HUES64 (cell line): ENCODE measurements around the gene CDK11B. TPM values are rescaled to one million over a fixed set of nuclear protein-coding genes. Genes with fewer than 3 reads are reported as not detected.
"Not testable (repeated sequence)": the region's sequence is repeated elsewhere in the genome, so short reads cannot be mapped to it uniquely, and the experiment has no call there.

ENCODE experiments used
- H3K27ac ChIP-seq: 2 replicates; pipeline ENCODE4 v1.7.0; 2013; ENCODE audit warnings: low read depth, low read length, inconsistent platforms
- H3K27me3 ChIP-seq: 2 replicates; pipeline ENCODE4 v1.6.1; 2013; ENCODE audit warnings: mild to moderate bottlenecking, low read length; ENCODE audit not compliant: insufficient read depth
- H3K36me3 ChIP-seq: 2 replicates; pipeline ENCODE4 v1.6.1; 2013; ENCODE audit warnings: mild to moderate bottlenecking, low read length; ENCODE audit not compliant: insufficient read depth
- H3K4me1 ChIP-seq: 2 replicates; pipeline ENCODE4 v1.6.1; 2013; ENCODE audit warnings: mild to moderate bottlenecking, low read length, moderate library complexity; ENCODE audit not compliant: insufficient read depth
- H3K4me3 ChIP-seq: 2 replicates; pipeline ENCODE4 v1.5.1; 2013; ENCODE audit warnings: mild to moderate bottlenecking, low read length, moderate library complexity
- H3K9ac ChIP-seq: 2 replicates; pipeline ENCODE4 v1.6.1; 2013; ENCODE audit warnings: mild to moderate bottlenecking, low read depth, low read length
- H3K9me3 ChIP-seq: 2 replicates; pipeline ENCODE4 v1.6.1; 2013; ENCODE audit warnings: low read depth, low read length; ENCODE audit not compliant: insufficient read depth
- WGBS: fragments of 150-250, 120-280 bp; methylation state at CpG from one replicate; pipeline ENCODE4 v1.1.7; 2013; ENCODE audit warnings: missing lambda C conversion rate; 5-methylcytosine and 5-hydroxymethylcytosine counted together
- polyA plus RNA-seq, 2 experiments: library from polyadenylated mRNA; stranded (reverse); fragments of 50-300 nt; gene quantifications; one replicate each; pipeline ENCODE4 v1.2.3, GENCODE V29; 2013

Gene CDK11B
- polyA plus RNA-seq (2013, experiment 1 of 2), result 33.3 TPM
- polyA plus RNA-seq (2013, experiment 2 of 2), result 33.9 TPM

DNA sequence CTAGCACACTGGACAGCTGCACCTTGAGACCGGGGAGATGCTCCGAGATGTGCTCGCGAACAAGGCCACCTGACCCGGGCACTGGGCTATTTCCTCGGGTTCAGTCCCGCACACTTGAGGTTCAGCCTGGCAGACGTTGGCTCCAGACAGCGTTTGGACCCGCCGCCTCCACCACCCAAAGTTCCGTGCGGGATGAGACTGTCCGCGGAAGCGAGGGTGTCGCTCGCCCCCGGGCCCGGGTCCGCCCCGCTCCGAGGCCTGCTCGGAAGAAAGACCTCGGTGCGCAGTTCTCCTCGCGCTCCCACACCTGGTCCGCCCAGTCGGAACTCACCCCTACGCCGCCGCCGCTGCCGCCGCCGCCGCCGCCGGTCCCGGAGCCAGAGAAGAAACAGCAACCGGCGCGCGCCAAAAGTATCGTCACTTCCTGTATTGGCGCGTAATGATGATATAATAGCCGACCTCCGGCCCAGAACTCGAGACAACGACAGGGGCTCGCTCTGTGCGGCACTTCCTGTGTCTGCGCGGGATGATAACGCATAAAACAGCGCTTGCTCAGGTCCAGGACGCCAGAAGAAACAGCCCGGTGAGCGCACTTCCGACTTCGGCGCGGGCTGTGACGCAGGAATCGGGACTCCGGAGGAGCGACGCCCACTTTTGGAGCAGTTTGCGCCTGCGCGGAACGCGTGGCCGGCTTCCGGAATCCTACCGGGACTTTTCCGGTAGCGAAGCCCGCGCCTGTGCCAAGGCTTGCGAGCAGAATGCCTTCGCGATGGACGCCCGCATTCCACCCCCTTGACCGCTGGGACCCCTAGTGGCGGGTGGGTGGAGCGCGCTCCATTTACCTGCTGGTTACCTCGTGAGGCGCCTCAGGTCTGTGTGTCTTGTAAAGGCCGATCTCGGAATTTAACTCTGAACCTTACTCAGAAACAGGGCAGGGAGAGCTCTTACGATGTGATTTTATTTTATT is at the start of gene CDK11B:
CDK11B (minus strand) TSS at position 422 of the 967 bp plus-strand sequence. CDS start 1,519 bp downstream, outside the sequence.
- under 1% methylated on average over 56 of the region's 96 CpGs for WGBS
- Histone ChIP-seq H3K27ac (peak within 1 kb of the TSS; percentile 96), H3K4me3 (peak within 1 kb of the TSS; percentile 58), H3K9ac (peak within 1 kb of the TSS; percentile 87), H3K36me3 (peaks cover 29% of the 10 kb centered on the region)
- H3K27me3 ChIP-seq, H3K9me3 ChIP-seq, H3K4me1 ChIP-seq: not testable (repeated sequence)

DNA sequence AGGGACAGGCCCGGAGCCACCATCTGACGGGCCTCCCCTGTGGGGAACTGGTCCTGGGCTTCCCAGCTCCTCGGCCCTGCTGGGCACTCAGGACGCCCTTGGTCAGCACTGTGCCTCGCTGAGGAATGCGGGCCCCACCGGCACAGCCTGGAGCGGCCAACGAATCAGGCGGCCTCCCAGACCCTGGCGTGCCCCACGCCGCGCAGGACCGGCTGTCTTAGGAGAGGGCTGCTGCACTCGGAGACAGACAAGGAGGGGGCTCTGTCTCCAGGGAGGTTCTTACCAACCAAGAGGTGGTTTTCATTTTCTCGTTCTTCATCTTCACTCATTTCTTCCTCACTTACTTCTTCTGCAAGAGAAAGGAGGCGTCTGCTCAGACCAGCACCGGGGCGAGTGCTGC is 49.1 kb upstream of the CDK11B start:
- H3K4me3 ChIP-seq, H3K36me3 ChIP-seq, H3K27me3 ChIP-seq, H3K27ac ChIP-seq, H3K9me3 ChIP-seq, H3K4me1 ChIP-seq, H3K9ac ChIP-seq: not testable (repeated sequence)
- 98% methylated on average over 14 of the region's 20 CpGs for WGBS

DNA sequence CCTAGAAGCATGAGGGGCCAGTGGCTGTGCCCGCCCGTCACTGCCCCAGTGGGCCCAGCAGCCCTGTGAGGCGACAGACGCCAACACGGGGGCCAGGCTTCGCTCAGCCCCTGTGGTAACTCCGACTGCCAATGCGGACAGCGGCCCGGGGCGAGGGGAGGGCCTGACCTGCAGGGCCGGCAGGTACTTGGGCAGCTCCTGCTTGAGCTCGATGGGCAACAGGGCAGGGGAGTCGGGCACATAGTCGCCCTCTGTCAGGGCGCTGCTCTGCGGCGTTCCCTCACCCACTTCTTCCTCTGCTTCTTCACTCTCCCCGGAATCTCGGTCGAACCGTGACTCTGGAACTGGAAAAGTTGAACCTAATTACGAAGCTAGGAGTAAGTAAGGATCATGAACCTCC is 48.4 kb upstream of the CDK11B start:
- not testable (repeated sequence) for H3K4me3 ChIP-seq, H3K36me3 ChIP-seq, H3K4me1 ChIP-seq, H3K27ac ChIP-seq, H3K9ac ChIP-seq, H3K9me3 ChIP-seq, H3K27me3 ChIP-seq
- 100% methylated on average over 5 of the region's 23 CpGs for WGBS

GRCh38 chr1:1705623-1706022 is 46.8 kb upstream of the CDK11B start:
- not testable (repeated sequence) for H3K9me3 ChIP-seq, H3K9ac ChIP-seq, H3K4me1 ChIP-seq, H3K36me3 ChIP-seq, H3K4me3 ChIP-seq, H3K27me3 ChIP-seq, H3K27ac ChIP-seq
- no CpG with 5 or more reads among the region's 10 CpGs for WGBS

GRCh38 chr1:1704284-1704957 is 45.6 kb upstream of the CDK11B start:
- not testable (repeated sequence) for H3K27ac ChIP-seq, H3K4me1 ChIP-seq, H3K36me3 ChIP-seq, H3K9me3 ChIP-seq, H3K27me3 ChIP-seq, H3K9ac ChIP-seq, H3K4me3 ChIP-seq
- 91% methylated on average over 26 of the region's 27 CpGs for WGBS

GRCh38 chr1:1703796-1704195 is 45.0 kb upstream of the CDK11B start:
- 97% methylated on average over 22 of the region's 22 CpGs for WGBS
- no peak overlapping the region for H3K4me3 ChIP-seq
- peaks cover 7% of the 10 kb centered on the region for H3K36me3 ChIP-seq
- H3K27me3 ChIP-seq, result no peaks in the 10 kb centered on the region
- no peaks in the 10 kb centered on the region for H3K4me1 ChIP-seq
- H3K9me3 ChIP-seq, result no peaks in the 10 kb centered on the region
- no peak overlapping the region for H3K27ac ChIP-seq
- H3K9ac ChIP-seq, result no peak overlapping the region

- not testable (repeated sequence) for H3K36me3 ChIP-seq, H3K9me3 ChIP-seq, H3K27me3 ChIP-seq, H3K9ac ChIP-seq, H3K27ac ChIP-seq, H3K4me3 ChIP-seq, H3K4me1 ChIP-seq
- no CpG with 5 or more reads among the region's 18 CpGs for WGBS
These were observed 43.7 kb upstream of the CDK11B start for GRCh38 chr1:1702506-1702905.

DNA sequence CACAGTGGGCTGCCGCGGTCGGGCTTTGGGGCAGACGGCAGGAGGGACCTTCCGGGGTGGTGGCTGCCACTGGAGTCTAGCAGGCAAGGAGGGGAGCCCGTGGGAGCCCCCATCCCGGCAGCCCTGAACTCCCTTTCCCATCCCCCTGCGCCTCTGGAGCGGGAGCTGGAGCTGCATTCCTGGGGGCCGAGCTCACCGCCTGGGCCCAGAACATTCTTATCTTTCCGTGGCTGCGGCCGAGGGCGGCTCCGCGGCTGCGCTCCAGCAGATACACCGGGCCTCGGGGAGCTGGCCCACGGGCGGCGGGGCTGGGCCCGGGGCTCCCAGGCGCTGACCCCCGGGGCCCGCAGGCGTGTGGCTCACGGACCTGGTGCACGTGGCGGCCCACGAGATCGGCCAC is 41.8 kb upstream of the CDK11B start:
- not testable (repeated sequence) for H3K27me3 ChIP-seq, H3K4me1 ChIP-seq, H3K9me3 ChIP-seq, H3K4me3 ChIP-seq, H3K27ac ChIP-seq, H3K9ac ChIP-seq, H3K36me3 ChIP-seq
- WGBS, result no CpG with 5 or more reads among the region's 33 CpGs

GRCh38 chr1:1700067-1700466 is 41.3 kb upstream of the CDK11B start:
- H3K9ac ChIP-seq, H3K4me1 ChIP-seq, H3K9me3 ChIP-seq, H3K4me3 ChIP-seq, H3K36me3 ChIP-seq, H3K27ac ChIP-seq, H3K27me3 ChIP-seq: not testable (repeated sequence)
- no CpG with 5 or more reads among the region's 45 CpGs for WGBS

DNA sequence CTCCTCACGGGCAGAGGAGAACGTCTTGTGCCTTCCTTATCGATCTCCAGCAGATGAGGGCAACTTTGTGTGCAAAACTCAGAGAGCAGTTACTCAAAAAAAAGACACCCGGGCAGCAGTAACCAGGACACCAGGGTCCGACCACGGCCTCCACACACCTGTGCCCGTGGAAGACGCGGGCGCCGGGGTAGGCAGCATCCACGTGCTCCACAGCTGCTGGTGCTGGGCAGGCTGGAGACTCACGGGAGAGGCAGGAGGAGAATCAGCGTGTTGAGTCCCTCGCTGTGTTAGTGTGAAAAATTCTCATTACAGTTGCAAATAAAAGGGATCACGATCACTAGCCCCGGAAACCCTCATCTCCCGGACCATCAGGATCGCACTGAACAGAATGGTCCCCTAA is 40.3 kb upstream of the CDK11B start:
- H3K36me3 ChIP-seq, H3K4me1 ChIP-seq, H3K4me3 ChIP-seq, H3K9ac ChIP-seq, H3K27ac ChIP-seq, H3K9me3 ChIP-seq, H3K27me3 ChIP-seq: not testable (repeated sequence)
- 97% methylated on average over 6 of the region's 19 CpGs for WGBS

DNA sequence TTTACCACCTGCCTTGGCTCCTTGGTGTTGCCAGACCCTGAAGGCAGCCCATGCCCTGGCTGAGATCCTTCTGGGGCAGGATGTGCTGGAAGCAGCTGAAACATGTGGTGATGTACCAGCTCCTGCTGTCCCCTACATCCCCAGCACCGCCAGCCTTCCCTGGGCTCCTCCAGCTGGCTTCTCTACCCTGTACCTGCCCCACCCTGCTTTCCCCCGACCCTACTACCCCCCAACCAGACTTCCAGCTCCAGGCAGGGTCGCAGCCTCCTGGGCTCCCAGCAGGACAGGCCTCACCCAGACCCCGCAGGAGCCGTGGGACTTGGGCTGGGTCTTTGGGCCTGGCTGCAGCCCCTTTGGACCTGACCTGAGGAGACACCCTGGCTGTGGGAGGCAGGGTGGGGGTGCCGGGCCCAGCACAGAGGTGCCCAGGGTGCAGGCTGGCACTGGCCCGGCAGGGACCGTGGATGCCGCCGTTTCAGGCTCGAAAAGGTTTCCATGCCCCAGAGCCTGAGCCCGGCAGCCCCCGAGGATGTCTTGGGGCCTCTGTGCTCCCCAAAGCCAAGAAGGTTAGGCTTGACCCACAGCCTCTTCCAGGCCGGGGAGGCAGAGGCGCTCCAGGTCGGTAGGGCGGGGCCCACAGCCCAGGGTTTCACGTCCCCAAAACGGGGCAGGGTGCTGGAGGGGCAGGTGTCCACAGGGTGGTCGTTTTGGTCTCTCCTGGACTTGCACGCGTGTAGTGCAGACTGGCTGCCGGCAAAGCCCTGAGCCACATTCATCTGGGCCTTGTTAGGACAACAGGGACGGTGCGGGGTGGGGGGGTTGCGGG is 38.8 kb upstream of the CDK11B start:
- not testable (repeated sequence) for H3K27ac ChIP-seq, H3K4me3 ChIP-seq, H3K36me3 ChIP-seq, H3K9me3 ChIP-seq, H3K27me3 ChIP-seq, H3K4me1 ChIP-seq, H3K9ac ChIP-seq
- 83% methylated on average over 17 of the region's 26 CpGs for WGBS
